ENCODE data around the gene UBE2J1.

UBE2J1 gene

GRCh38 chr6:89339565-89339964 lies 13.0 kb downstream of the UBE2J1 start:
- no peak for ATAC-seq
- TF ChIP-seq, protein P1, sequence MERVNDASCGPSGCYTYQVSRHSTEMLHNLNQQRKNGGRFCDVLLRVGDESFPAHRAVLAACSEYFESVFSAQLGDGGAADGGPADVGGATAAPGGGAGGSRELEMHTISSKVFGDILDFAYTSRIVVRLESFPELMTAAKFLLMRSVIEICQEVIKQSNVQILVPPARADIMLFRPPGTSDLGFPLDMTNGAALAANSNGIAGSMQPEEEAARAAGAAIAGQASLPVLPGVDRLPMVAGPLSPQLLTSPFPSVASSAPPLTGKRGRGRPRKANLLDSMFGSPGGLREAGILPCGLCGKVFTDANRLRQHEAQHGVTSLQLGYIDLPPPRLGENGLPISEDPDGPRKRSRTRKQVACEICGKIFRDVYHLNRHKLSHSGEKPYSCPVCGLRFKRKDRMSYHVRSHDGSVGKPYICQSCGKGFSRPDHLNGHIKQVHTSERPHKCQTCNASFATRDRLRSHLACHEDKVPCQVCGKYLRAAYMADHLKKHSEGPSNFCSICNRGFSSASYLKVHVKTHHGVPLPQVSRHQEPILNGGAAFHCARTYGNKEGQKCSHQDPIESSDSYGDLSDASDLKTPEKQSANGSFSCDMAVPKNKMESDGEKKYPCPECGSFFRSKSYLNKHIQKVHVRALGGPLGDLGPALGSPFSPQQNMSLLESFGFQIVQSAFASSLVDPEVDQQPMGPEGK (CRISPR knock-in tag; IDR thresholded peaks at IDR 0.05; ENCODE audit: borderline replicate concordance), result no peak
- TF ChIP-seq GLIS3 (CRISPR knock-in tag; IDR thresholded peaks at IDR 0.05), result no peak
- no peak for TF ChIP-seq TOX (CRISPR knock-in tag; IDR thresholded peaks at IDR 0.05; ENCODE audit: borderline replicate concordance)
- TF ChIP-seq CSRNP3 (CRISPR knock-in tag; IDR thresholded peaks at IDR 0.05), result no peak
- no peak for TF ChIP-seq CSDC2 (CRISPR knock-in tag; IDR thresholded peaks at IDR 0.05)
- no peak for TF ChIP-seq BACH2 (CRISPR knock-in tag; IDR thresholded peaks at IDR 0.05; ENCODE audit: borderline replicate concordance)
- no peak for TF ChIP-seq ZNF70 (CRISPR knock-in tag; IDR thresholded peaks at IDR 0.05)
- no peak for TF ChIP-seq ISL1 (CRISPR knock-in tag; IDR thresholded peaks at IDR 0.05)
- no peak for TF ChIP-seq TCF4 (CRISPR knock-in tag; IDR thresholded peaks at IDR 0.05; ENCODE audit: borderline replicate concordance)
- no peak for TF ChIP-seq ESRRG (CRISPR knock-in tag; IDR thresholded peaks at IDR 0.05)
- no peak for TF ChIP-seq ARNTL (CRISPR knock-in tag; IDR thresholded peaks at IDR 0.05; ENCODE audit: borderline replicate concordance, low read depth)
- TF ChIP-seq PPARA (CRISPR knock-in tag; IDR thresholded peaks at IDR 0.05; ENCODE audit: borderline replicate concordance), result no peak
- TF ChIP-seq, protein P2, sequence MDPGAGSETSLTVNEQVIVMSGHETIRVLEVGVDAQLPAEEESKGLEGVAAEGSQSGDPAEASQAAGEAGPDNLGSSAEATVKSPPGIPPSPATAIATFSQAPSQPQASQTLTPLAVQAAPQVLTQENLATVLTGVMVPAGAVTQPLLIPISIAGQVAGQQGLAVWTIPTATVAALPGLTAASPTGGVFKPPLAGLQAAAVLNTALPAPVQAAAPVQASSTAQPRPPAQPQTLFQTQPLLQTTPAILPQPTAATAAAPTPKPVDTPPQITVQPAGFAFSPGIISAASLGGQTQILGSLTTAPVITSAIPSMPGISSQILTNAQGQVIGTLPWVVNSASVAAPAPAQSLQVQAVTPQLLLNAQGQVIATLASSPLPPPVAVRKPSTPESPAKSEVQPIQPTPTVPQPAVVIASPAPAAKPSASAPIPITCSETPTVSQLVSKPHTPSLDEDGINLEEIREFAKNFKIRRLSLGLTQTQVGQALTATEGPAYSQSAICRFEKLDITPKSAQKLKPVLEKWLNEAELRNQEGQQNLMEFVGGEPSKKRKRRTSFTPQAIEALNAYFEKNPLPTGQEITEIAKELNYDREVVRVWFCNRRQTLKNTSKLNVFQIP (CRISPR knock-in tag; IDR thresholded peaks at IDR 0.05; ENCODE audit: borderline replicate concordance, low read depth), result no peak
- TF ChIP-seq OSR1 (CRISPR knock-in tag; IDR thresholded peaks at IDR 0.05), result no peak
- TF ChIP-seq SNAI2 (CRISPR knock-in tag; IDR thresholded peaks at IDR 0.05), result no peak
- no peak for TF ChIP-seq ZC3H10 (CRISPR knock-in tag; IDR thresholded peaks at IDR 0.05)
- no peak for TF ChIP-seq ZFP30 (CRISPR knock-in tag; IDR thresholded peaks at IDR 0.05)
- TF ChIP-seq RARB (CRISPR knock-in tag; IDR thresholded peaks at IDR 0.05), result no peak
- no peak for TF ChIP-seq ZFP3 (CRISPR knock-in tag; IDR thresholded peaks at IDR 0.05)
- no peak for TF ChIP-seq ZNF565 (CRISPR knock-in tag; conservative IDR thresholded peaks at IDR 0.05; ENCODE audit: low read depth)

GRCh38 chr6:89335164-89335563 lies 17.4 kb downstream of the UBE2J1 start:
- ATAC-seq, result no peak
- TF ChIP-seq TOX (CRISPR knock-in tag; IDR thresholded peaks at IDR 0.05; ENCODE audit: borderline replicate concordance) (no peak), GLIS3 (CRISPR knock-in tag; IDR thresholded peaks at IDR 0.05) (no peak), ZFP3 (CRISPR knock-in tag; IDR thresholded peaks at IDR 0.05) (no peak), CSDC2 (CRISPR knock-in tag; IDR thresholded peaks at IDR 0.05) (no peak), RARB (CRISPR knock-in tag; IDR thresholded peaks at IDR 0.05) (no peak), ISL1 (CRISPR knock-in tag; IDR thresholded peaks at IDR 0.05) (no peak), TSHZ2 (CRISPR knock-in tag; IDR thresholded peaks at IDR 0.05) (no peak), OSR1 (CRISPR knock-in tag; IDR thresholded peaks at IDR 0.05) (no peak), SNAI2 (CRISPR knock-in tag; IDR thresholded peaks at IDR 0.05) (no peak), TCF4 (CRISPR knock-in tag; IDR thresholded peaks at IDR 0.05; ENCODE audit: borderline replicate concordance) (no peak), BACH2 (CRISPR knock-in tag; IDR thresholded peaks at IDR 0.05; ENCODE audit: borderline replicate concordance) (no peak), PPARA (CRISPR knock-in tag; IDR thresholded peaks at IDR 0.05; ENCODE audit: borderline replicate concordance) (no peak), ZNF565 (CRISPR knock-in tag; conservative IDR thresholded peaks at IDR 0.05; ENCODE audit: low read depth) (no peak), ESRRG (CRISPR knock-in tag; IDR thresholded peaks at IDR 0.05) (no peak), ZNF70 (CRISPR knock-in tag; IDR thresholded peaks at IDR 0.05) (no peak)
- TF ChIP-seq, protein P2 (CRISPR knock-in tag; IDR thresholded peaks at IDR 0.05; ENCODE audit: borderline replicate concordance, low read depth), result no peak
- TF ChIP-seq, protein P1 (CRISPR knock-in tag; IDR thresholded peaks at IDR 0.05; ENCODE audit: borderline replicate concordance), result no peak

Measured in SK-N-SH treated with all-trans-retinoic acid at 6 μM for 48 hours (cell line).